ENCODE data around the gene CEP72.
"Not testable (repeated sequence)": the region's sequence is repeated elsewhere in the genome, so short reads cannot be mapped to it uniquely, and the experiment has no call there.

Gene CEP72

DNA sequence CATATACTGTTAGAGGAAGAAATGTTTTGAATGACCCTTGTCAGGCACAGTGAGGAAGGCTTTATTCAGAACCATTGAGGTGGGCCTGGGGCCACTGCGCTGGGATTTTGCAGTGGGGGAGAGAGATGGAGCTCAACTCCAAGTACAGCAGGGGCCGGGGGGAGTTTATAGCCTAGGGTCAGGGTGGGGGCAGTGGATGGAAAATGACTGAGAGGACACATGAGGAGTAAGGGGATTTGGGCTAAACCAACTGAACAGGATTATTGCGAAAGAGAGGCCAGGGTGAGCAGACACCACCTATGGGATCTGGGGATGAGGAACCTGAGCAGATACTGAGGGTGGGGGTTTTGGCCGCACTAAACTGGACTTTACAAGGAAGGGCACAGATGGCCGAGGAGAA is 6.3 kb downstream of the CEP72 start:
- DNase-seq = no peak

DNA sequence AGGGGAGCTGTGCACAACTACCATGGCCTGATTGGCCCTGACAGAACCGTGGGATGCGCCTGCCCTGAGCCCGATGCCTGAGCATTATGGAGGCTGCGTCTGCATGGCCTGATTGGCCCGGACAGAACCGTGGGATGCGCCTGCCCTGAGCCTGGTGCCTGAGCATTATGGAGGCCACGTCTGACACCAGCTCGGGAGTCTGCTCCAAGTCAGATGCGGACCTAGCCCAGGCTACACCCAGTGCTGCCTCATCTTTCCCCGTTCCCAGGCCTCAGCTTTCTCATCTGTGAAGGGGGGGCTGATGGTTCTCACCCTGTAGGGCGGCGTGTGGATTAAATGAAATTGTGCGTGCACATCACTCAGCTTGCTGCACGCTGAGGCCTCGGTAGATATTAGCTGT is 7.3 kb downstream of the CEP72 start:
- DNase-seq = no peak

DNA sequence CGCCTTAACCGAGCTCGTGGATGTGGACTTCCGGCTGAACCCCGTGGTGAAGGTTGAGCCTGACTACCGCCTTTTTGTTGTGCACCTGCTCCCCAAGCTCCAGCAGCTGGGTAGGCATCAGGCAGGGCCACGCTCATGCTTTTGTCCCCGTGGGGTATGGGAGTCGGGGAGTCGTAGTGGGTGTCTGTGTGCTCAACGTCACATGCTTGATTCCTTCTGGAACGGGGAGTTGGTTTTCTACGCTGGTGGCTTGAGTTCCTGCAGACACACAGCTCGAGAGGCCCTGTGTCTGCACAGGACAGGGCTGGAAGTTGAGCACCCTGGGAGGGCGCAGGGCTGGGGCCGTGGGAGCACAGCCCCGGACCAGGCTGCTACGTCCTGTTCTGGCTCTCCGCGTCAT is 8.0 kb downstream of the CEP72 start:
- DNase-seq = no peak

DNA sequence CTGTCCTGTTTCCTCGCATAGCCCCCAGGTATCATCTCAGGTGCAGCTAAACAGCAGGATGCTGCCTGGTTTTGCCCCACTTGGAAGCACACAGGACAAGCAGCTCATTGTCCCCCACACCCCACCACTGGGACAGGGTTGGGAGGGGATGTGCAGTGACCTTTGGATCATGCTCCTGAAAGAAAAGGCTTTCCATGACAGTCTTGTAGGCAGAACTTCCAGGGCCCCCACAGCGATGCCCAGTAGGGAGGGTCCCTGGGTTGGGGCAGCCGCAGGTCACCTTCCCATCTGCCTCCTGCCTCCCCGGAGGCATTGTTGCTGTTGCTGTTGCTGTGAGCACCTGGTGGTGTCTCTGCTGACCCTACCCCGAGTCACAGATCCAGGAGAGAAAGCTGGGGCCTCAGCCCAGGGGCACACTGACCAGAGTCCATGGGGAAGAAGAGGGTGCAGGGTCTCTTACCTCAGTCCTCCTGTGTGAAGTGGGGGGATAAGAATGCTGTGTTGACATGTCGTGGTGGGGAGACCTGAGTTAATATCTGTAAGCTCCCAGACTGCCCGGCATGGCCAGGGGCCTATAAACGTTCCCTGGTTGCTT is 8.5 kb downstream of the CEP72 start:
- DNase-seq = no peak

DNA sequence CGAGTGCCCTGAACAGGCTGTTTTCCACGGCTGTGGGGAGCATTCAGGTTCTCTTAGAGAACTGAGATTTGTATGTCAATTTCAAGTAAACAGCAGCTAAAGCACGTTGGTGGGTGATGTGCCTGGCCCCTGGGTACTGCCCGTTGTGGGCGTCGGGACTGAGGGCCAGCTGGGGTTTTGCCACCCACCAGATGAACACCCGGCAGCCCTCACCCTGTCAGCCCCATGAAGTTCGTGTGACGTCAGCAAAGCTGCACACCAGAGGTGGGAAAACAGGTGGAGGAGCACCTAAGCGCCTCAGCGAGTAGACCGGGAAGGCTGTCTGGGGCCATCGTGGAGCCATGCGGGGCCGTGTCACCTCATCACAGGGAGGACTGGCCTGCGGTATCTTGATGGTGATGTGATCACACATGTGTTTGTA is 9.2 kb downstream of the CEP72 start:
- no peak for DNase-seq

DNA sequence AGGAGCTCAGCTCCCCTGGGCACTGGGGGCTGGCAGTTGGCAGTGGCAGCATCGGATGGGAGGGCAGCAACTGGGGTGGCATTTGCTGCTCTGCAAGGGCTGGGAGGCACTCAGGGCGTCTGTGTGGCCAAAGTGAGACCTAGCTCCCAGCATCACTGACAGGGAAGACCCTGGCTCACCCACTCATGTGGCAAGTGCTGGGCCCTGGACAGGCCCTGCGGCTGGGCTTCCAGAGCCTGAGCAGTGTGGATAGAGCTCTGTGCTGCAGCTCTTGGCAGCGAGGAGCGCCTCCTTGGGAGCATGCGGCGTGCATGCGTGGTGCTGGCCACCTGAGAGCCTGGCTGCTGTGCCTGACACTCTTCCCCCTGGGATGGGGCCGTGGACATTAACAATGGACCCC is 10.2 kb downstream of the CEP72 start:
- DNase-seq = no peak

DNA sequence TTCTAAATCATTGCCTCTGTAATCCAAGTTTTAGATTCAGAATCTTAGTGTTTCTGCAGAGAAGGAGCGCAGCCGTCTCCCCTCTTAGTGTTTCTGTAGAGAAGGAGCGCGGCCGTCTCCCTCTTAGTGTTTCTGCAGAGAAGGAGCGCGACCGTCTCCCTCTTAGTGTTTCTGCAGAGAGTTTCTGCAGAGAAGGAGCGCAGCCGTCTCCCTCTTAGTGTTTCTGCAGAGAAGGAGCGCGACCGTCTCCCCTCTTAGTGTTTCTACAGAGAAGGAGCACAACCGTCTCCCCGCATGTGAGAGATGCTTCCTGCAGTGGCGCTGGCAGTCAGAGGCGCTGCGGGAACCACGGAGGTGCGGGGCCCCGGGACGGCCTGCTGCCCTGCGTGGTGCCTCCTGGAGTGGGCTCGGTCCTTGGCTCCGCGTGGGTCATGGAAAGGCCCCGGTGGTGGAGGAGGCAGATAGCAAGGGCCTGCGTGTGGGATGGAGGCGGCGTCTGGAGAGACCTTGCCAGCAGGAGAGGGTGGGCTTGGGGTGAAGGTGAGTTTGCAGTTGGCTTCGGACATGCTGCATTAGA is 10.9 kb downstream of the CEP72 start:
- no peak for DNase-seq

DNA sequence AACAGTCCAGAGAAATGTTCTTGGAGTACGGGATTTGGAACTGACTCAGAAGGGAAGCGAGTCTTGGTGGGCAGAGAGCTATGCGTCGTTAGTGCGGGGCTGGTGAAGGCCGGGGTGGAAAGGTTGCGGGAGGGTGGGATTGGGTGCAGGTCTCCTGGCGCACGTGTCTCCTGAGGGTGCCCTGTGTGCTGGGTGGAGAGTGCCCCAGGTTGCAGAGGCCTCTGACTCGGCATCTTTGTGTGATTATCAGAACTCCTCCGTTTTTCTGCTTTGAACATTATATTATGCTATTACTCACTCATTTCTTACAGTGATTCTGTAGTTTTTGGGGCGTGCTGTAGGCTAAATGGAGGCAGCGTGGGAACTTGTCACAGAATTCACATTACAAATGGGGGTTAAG is 11.4 kb downstream of the CEP72 start:
- no peak for DNase-seq

DNA sequence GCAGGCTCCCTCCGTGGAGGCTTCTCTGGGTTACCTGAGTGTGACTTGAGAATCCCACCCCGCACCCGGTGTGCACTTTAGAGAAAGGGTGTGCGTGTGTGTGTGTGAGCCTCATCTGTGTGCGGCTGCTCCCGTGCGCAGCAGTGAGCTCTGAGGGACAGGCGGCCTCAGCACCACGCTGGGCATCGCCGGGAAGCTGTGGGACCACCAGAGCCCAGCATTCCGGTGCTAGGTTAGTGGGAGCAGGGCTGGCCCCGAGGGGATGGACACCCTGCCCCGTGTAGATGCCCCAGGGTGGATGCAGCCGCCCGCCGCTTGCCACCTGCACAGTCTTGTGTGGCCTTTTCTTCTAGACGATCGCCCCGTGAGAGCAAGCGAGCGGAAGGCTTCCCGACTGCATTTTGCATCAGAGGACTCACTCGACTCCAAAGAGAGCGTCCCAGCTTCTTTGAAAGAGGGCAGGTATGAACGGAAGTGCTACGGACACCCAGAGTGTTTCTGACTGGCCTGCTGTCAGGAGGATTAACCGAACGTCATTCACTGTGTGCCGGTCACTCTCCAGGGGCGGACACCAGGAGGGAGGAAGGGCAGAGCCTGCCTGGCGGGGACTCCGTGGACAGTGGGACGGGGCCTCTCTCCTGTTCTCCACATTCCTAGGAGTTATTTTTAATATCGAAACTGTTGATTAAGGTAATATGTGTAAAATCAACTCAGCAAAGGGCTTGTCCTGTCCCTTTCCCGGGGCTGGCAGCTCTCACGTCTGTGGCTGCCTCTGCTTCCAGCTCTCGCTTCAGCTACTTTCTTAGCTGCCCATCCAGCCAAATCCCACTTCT is 12.2 kb downstream of the CEP72 start:
- no peak for DNase-seq

DNA sequence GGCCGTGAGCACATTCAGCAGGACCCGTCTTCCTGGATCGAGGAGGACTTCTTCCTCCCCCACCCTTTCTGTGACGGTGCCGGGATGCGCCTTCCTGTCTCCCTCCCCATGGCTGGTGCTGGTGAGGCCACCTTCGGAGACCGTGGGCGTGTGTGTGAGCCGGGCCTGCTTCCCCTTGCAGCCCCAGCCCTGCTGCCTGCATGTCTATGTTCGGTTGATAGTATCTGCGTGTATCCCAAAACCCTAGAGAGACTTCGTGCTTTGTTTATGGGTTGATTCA is 12.8 kb downstream of the CEP72 start:
- no peak for DNase-seq

DNA sequence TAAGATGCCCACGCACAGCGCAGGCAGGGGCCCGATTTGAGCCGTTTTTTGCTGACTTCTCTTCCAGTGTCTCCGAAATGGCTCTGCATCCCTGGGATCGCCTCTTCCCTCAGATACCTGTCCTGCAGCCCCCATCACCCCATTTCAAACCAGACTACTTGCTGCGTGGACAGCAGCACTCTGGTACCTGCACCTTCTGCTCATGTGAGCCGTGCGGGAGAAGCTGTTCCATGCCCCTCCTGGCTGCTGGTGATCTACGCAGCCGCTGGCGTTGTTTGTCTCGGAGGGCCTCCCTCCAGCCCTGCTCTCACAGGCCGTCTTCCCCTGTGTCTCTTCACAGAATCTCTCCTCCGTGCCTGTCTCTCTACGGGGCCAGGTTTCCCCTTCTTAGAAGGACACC is 13.4 kb downstream of the CEP72 start:
- no peak for DNase-seq

DNA sequence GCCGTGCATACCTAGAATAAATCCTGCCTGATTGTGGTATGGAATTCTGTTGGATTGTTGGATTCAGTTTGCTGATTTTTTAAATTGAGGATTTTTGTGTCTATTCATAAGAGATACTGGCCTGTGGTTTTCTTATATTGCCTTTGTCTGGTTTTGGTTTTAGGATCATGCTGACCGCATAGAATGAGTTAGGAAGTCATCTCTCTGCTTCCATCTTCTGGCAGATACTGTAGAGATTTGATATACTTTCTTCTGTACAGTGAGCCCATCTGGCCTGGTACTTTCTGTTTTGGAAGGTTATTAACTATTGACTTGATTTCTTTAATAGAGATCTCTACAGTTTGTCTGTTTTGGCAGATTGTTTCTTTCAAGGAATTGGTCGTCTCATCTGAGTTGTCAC is 14.7 kb downstream of the CEP72 start:
- no peak for DNase-seq

DNA sequence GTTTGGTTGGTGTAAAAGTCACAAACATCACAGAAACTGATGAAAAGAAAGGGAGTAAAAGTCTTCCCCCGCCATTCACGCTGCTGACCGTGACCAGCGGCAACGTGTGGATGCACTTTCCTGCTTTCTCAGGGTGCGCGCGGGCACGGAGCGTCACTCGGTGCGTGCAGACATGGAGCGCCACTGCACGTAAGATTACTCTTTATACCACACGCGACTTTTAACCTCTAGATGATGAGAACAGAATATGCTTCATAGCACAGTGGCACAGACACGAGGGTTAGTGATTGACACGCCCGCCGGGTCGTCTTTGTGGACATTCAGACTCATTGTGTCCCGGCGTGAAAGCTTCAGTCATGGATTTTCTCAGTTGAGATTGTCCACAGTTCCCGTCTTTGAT is 15.7 kb downstream of the CEP72 start:
- DNase-seq = no peak

DNA sequence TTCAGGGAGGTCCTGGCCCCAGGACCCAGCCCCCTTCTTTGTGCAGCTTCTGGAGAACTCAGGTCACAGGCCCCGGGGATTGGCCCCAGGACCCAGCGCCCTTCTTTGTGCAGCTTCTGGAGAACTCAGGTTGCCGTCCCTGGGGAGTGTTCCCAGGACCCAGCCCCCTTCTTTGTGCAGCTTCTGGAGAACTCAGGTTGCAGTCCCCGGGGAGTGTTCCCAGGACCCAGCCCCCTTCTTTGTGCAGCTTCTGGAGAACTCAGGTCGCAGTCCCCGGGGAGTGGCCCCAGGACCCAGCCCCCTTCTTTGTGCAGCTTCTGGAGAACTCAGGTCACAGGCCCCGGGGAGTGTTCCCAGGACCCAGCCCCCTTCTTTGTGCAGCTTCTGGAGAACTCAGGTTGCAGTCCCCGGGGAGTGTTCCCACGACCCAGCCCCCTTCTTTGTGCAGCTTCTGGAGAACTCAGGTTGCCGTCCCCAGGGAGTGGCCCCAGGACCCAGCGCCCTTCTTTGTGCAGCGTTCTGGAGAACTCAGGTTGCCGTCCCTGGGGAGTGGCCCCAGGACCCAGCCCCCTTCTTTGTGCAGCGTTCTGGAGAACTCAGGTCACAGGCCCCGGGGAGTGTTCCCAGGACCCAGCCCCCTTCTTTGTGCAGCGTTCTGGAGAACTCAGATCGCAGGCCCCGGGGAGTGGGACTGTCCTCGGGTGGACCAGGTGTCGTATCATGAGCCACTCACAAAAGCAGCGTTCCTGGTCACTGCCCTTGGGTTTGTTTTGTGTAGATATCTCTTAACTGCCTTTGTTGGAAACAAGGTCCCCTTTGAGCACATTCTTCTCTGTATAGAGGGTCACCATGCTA is 16.4 kb downstream of the CEP72 start:
- not testable (repeated sequence) for DNase-seq

DNA sequence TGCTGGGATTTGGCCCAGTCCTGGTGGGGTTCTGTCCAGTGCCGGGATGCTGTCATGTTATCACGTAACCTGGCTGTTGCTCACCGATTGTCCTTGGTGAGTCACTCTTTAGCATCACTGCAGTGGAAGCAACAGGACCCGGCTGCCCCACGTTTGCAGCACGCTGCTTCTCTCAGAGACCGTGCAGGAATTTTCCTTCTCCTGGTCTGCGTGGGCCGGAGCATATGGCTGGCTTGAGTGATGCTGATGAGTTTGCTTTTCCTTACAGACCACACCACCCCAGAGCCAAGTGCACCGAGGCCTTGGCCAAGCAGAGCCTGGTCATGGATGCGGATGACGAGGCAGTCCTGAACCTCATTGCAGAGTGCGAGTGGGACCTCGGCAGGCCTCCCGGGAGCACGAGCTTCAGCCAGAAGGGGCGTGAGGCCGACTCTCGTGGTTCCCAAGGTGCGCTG is 21.4 kb downstream of the CEP72 start:
- peak in 1 of 2 experiments; percentile 61 for DNase-seq

DNA sequence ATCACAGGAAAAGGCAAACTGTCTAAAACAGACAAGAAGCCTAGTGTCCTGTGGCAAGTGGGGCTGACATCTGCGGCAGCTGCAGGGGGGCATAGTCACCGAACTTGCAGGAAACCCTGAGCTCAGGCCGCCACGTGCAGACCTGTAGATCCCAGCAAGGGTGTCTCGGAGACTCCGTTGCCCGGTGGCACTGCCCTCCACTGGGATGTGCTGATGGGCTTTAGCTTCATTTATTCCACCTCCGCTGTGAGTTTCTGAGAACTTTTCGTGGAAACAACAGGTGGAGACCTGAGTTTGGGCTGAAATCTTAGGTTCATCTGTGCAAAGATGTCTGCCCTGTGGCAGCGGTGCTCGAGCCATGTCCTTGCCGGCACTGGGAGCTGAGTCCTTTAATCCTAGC is 22.1 kb downstream of the CEP72 start:
- no peak for DNase-seq

DNA sequence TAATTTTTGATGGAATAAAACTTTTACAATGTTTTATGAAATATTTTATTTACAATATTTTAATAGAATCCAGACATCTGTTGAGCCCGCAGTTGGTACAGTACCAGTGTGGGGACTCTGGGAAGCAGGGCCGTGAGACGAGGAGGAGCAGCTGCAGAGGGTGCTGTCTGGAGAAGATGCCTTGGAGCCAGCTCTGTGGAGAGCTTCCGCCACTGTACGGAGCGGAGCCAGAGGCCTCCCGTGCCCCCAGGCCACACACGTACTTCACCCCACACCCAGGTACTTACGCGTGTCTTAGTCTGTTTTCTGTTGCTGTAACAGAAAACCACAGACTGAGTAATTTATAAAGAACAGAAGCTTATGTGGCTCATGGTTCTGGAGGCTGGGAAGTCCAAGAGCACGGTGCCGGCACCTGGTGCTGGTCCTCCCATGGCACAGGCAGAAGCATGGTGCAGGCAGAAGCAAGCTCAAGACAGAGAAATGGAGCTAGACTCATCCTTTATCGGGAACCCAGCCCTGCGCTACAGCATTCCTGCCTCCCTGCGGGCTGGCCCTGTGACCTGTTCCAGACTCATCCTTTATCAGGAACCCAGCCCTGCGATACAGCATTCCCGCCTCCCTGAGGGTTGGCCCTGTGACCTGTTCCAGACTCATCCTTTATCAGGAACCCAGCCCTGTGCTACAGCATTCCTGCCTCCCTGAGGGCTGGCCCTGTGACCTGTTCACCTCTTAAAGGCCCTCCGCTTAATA is 23.3 kb downstream of the CEP72 start:
- no peak for DNase-seq

DNA sequence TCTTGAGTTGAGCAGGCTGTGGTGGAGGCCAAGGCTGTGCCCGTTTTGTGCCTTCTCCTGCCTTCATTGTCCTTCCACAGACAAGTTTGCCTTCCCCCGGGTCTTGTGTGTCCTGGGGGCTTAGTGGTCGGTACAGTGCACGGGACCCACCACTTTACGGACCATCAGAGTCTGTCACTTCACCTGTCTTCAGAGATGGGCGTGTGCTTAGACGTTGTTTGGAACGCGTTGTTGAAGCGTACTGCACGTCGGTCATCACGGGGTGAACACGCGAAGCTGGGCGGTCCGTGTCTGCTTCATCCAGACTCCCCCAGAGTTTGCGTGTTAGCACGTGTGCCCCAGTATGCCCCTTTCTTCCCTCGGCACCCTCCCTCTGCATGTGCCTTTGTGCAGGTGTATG is 24.8 kb downstream of the CEP72 start:
- no peak for DNase-seq

DNA sequence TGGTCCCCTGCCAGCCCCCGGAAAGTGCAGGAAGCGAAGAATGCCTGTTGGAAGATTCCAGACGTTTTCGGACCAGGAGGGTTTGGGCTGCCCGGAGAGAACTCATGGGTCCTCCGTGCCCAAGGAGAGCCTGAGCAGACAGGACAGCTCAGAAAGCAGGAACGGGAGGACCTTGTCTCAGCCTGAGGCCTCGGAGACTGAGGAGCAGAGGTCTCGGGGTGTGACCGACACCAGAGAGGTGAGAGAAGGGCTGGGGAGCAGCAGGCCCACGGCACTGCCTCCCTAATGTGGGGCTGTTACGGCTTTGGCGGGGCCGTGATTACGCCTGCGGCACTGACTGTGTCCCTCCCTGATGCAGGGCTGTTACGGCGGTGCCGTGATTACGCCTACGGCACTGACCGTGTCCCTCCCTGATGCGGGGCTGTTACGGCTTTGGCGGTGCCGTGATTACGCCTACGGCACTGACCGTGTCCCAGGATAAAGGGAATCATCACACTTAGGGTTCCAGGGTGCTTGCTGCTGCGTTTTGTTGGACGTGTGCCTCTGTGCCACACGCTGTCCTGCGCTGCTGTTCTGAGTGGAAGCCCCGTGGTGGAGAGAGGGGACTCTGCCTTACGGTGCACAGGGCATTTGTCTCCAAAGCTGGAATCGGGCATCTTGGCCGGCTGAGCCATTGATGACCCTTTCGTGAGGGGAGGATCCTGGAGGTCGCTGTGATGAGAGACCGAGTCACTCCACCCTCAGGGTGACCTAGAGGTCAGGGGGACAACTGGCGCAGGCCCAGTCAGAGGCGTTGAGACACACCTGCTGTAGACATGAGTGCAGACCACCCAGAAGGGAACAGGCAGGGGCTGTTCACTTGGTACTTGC is 25.7 kb downstream of the CEP72 start:
- no peak for DNase-seq

DNA sequence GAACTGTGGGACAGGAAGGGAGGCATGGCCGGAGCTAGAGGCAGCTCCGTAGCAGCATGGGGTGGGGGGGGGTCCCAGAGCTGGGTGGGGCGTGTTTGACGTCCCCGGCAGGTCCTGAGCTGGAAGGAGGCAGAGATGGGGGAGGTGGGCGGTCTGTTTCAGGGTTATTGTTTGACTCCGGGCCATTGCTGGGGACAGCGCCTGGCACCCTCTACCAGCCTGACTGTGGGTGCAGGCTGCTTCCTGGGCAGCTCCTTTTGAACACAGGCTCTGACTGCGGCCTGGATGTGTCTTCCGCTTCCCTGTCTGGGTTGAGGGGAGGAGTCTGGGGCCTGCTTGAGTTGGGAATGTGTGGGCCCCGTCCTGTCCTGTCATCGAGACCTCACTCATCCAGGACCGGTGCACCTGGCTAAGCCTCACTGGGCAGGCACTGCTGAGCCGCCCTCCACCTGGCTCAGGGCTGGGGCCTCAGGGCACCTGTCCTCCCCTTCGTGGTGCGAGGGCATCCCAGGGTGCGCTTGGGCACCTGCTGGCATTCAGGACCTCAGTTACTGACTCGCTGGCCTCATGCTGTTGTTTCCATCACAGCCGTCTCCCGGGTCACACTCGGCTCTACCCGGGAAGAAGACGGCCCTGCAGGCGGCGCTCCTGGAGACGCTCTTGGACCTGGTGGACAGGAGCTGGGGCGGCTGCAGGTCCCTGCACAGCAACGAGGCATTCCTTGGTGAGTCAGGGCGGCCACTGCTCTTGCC is 26.5 kb downstream of the CEP72 start:
- no peak for DNase-seq

DNA sequence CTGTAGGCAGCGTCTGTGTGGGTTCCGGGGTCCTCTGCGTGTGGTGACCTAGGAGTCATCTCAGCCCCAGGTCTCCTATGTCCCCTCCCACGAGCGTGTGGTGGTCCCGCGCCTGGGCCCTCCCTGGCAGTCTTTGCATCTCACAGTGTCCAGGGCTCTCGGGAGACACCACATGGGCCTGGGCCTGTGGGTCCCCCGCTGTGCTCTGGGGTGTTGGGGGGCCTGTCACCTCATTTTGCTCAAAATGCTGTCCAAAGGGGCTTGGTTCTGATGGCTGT is 27.1 kb downstream of the CEP72 start:
- DNase-seq = no peak
